Stimulated activated naive CD8-positive, alpha-beta T cell treated with anti-CD3 and anti-CD28 coated beads, Interleukin-15, amount 100 ng/mL, for 72 hours (primary cell): ENCODE results near the gene PRRT1B.
A peak's percentile ranks its signal among the peaks of the same experiment; 100 is the strongest.

Source experiments
- ATAC-seq: fragments of 150-1000 bp; cut with Tn5 transposase; 2 replicates; pipeline ENCODE4 v1.10.0; 2021; ENCODE audit warnings: mild to moderate bottlenecking, moderate library complexity
- DNase-seq, 2 donors: peaks; one replicate each; pipeline ENCODE4 v3.0.0; 2021 to 2022
- H3K27ac Mint-ChIP-seq, 2 donors: one replicate each; pipeline ENCODE4 v1.8.0; 2022; ENCODE audit warnings: mild to moderate bottlenecking in 2 of 2, mixed read lengths in 2 of 2, moderate library complexity in 2 of 2
- H3K27me3 Mint-ChIP-seq: one replicate; pipeline ENCODE4 v1.8.0; 2022; ENCODE audit warnings: mixed read lengths
- H3K4me1 Mint-ChIP-seq: one replicate; pipeline ENCODE4 v1.8.0; 2022; ENCODE audit warnings: mild to moderate bottlenecking, mixed read lengths
- H3K4me3 Mint-ChIP-seq, 2 donors: one replicate each; pipeline ENCODE4 v1.8.0; 2022; ENCODE audit warnings: mild to moderate bottlenecking in 2 of 2, mixed read lengths in 2 of 2, moderate library complexity in 1 of 2
- H3K9me3 Mint-ChIP-seq, 2 donors: one replicate each; pipeline ENCODE4 v1.8.0; 2022; ENCODE audit warnings: mixed read lengths in 2 of 2

Gene PRRT1B

GRCh38 chr9:131578731-131579504 lies 33.6 kb downstream of the PRRT1B start:
- H3K27ac Mint-ChIP-seq = peak overlapping the region; percentile 93 to 96

GRCh38 chr9:131579789-131580211 lies 34.5 kb downstream of the PRRT1B start:
- peak overlapping the region in 1 of 2 donors; percentile 65 for H3K27ac Mint-ChIP-seq
- H3K4me3 Mint-ChIP-seq = peak overlapping the region in 1 of 2 donors; percentile 77
- ATAC-seq (no peak), DNase-seq (no peak)
- H3K9me3 Mint-ChIP-seq = no peaks in the 10 kb centered on the region
- no peaks in the 10 kb centered on the region for H3K27me3 Mint-ChIP-seq
- peaks cover 55% of the 10 kb centered on the region for H3K4me1 Mint-ChIP-seq

More at GRCh38 chr9:131578731-131579504, 33.6 kb downstream of the PRRT1B start:
- Mint-ChIP-seq H3K27me3 (no peaks in the 10 kb centered on the region), H3K9me3 (no peaks in the 10 kb centered on the region), H3K4me1 (peaks cover 48% of the 10 kb centered on the region), H3K4me3 (peak overlapping the region; percentile 75 to 77)
- ATAC-seq (peak; percentile 90), DNase-seq (peak; percentile 50 to 67)

DNA sequence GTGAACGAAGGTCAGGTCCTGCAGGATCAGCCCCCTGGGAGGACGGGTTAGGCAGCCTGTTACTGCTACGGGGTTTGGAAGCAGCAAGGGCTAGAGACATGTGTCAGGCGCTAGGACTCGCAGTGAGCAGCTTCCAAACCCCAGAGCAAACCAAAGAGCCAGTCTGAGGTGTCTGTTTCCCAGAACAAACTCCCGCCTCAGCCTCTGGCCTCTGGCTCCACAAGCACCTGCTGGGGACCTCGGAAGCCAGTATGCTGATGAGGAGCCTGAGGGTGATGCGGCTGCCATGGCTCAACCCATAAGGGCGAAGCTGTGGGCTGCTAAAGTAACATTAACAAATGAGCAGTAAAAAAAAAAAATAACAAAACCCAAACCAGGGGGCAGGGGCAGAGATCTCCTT lies 35.0 kb downstream of the PRRT1B start:
- Mint-ChIP-seq H3K4me3 (no peak overlapping the region), H3K27me3 (no peaks in the 10 kb centered on the region), H3K4me1 (peaks cover 61% of the 10 kb centered on the region), H3K9me3 (no peaks in the 10 kb centered on the region), H3K27ac (peak overlapping the region in 1 of 2 donors; percentile 65)
- DNase-seq = no peak
- no peak for ATAC-seq

- no peak for DNase-seq
- Mint-ChIP-seq H3K27ac (no peak overlapping the region), H3K4me1 (peaks cover 71% of the 10 kb centered on the region), H3K27me3 (no peaks in the 10 kb centered on the region), H3K4me3 (no peak overlapping the region), H3K9me3 (no peaks in the 10 kb centered on the region)
- no peak for ATAC-seq
Measured at GRCh38 chr9:131582056-131582455, 36.7 kb downstream of the PRRT1B start.

DNA sequence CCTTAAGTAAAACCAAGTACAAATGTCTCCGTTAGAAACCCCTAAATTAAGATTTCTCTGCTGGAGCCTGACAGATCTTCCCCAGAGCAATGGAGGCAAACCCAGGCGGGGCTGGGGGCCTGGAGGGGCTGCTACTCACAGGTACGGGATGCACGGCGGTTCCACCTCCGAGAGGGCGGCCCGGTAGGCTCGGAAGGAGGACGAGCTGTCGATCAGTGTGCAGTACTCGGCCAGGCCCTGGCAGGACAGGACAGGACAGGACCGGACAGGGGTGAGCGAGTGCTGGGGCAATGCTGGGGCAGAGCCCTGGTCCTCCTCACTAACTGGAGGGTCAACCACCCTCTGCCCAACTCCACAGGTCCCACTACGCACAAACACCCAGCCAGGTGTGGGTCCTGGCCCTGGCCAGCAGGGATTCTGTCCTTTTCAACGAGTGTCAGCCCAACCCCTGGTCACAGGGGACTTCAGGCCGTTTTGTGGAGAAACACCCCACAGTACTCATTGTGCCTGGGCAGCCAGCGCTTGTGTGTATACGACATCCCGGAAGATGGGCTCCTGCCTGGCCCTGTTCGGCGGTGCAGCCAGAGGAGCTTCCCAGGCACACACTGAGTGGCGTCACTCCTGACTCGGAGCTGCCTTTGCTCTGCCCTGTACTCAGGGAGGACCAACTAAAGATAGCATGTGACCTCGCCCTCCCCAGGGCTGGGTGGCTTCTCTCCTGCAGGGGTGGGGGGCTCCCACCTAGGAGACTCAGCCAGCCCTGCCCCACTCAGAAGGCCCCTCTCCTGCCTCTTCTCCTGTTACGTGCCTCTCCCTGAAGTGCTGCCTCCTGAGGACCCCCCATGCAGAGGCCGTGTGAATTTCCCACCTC lies 37.4 kb downstream of the PRRT1B start:
- H3K27me3 Mint-ChIP-seq = no peaks in the 10 kb centered on the region
- H3K4me3 Mint-ChIP-seq = no peak overlapping the region
- H3K4me1 Mint-ChIP-seq = peaks cover 71% of the 10 kb centered on the region
- peak overlapping the region in 1 of 2 donors; percentile 89 for H3K27ac Mint-ChIP-seq
- no peak for ATAC-seq
- no peak for DNase-seq
- H3K9me3 Mint-ChIP-seq = no peaks in the 10 kb centered on the region

- peak overlapping the region in 1 of 2 donors; percentile 89 for H3K27ac Mint-ChIP-seq
- H3K9me3 Mint-ChIP-seq = no peaks in the 10 kb centered on the region
- DNase-seq (no peak), ATAC-seq (no peak)
- H3K27me3 Mint-ChIP-seq = no peaks in the 10 kb centered on the region
- peaks cover 68% of the 10 kb centered on the region for H3K4me1 Mint-ChIP-seq
- no peak overlapping the region for H3K4me3 Mint-ChIP-seq
Measured at GRCh38 chr9:131583337-131583645, 38.0 kb downstream of the PRRT1B start.

- ATAC-seq (no peak), DNase-seq (no peak)
- Mint-ChIP-seq H3K9me3 (no peaks in the 10 kb centered on the region), H3K4me3 (no peak overlapping the region), H3K4me1 (peaks cover 61% of the 10 kb centered on the region), H3K27me3 (no peaks in the 10 kb centered on the region), H3K27ac (peak overlapping the region in 1 of 2 donors; percentile 68)
Measured at GRCh38 chr9:131583836-131584555, 38.7 kb downstream of the PRRT1B start.

DNA sequence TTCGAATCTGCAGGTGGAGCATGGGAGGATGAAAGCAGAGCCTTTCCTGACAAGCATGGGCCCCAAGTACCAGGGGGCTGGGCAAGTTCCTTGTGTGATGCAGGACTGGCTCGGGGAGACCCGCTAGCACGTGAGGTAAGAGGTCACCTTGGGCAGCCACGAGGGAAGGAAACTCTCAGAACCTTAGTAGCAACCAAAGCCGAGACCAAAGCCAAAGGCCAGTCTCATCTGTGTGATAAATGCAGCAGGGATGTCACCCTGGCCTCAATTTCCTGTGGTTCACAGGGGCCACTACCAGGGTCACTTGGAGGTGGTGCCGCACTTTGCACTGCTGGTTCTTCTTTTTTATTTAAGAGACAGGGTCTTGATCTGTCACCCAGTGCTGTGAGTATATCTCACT lies 39.5 kb downstream of the PRRT1B start:
- no peak for DNase-seq
- H3K27ac Mint-ChIP-seq = peak overlapping the region; percentile 54 to 92
- H3K27me3 Mint-ChIP-seq = no peaks in the 10 kb centered on the region
- H3K4me1 Mint-ChIP-seq = peaks cover 53% of the 10 kb centered on the region
- peak overlapping the region; percentile 60 to 78 for H3K4me3 Mint-ChIP-seq
- H3K9me3 Mint-ChIP-seq = no peaks in the 10 kb centered on the region
- ATAC-seq = peak; percentile 35

DNA sequence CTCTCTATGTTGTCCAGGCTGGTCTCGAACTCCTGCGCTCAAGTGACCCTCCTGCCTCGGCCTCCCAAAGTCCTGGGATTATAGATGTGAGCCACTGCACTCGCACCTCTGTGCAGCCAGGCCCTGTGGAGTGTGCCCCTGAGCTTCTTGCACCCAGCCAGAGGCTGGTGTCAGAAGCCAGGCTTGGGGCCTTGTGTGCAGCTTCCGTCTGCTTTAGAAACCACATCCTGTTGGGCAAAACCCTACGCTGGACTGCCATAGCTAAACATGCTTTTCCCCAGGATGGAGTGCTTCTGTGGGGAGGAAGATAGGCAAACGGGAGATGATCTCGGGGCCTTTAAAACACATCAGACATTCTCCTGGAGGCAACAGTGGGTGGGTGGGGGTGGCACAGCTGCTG lies 40.1 kb downstream of the PRRT1B start:
- H3K27me3 Mint-ChIP-seq = no peaks in the 10 kb centered on the region
- DNase-seq (peak; percentile 42 to 61), ATAC-seq (peak; percentile 94)
- H3K9me3 Mint-ChIP-seq = no peaks in the 10 kb centered on the region
- peaks cover 53% of the 10 kb centered on the region for H3K4me1 Mint-ChIP-seq
- peak overlapping the region; percentile 92 for H3K27ac Mint-ChIP-seq
- peak overlapping the region; percentile 60 to 78 for H3K4me3 Mint-ChIP-seq

- H3K27me3 Mint-ChIP-seq = no peaks in the 10 kb centered on the region
- peak overlapping the region in 1 of 2 donors; percentile 26 for H3K4me3 Mint-ChIP-seq
- H3K9me3 Mint-ChIP-seq = no peaks in the 10 kb centered on the region
- peaks cover 71% of the 10 kb centered on the region for H3K4me1 Mint-ChIP-seq
- DNase-seq = no peak
- no peak for ATAC-seq
- peak overlapping the region in 1 of 2 donors; percentile 89 for H3K27ac Mint-ChIP-seq
Measured at GRCh38 chr9:131587331-131587730, 42.0 kb downstream of the PRRT1B start.

DNA sequence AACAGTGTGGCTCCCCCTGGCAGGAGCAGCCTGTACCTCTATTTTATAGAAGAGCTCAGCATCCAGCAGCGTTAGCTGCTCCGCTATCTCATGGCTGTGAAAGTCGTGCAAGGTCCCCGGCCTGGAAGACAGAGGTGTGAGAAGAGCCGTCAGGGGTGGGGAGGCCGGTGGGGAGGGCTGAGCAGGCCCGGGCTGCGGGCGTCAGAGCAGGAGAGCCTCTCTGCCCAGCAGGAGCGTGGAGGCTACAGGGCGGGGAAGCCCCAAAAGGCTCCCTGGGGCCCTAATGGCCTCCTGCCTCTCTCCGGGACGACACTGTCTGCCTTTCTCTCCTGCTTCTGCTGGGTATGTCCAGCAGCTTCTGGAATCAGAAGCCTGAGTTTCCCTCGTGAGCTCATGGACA lies 42.6 kb downstream of the PRRT1B start:
- ATAC-seq (no peak), DNase-seq (no peak)
- Mint-ChIP-seq H3K4me3 (no peak overlapping the region), H3K27me3 (no peaks in the 10 kb centered on the region), H3K9me3 (no peaks in the 10 kb centered on the region), H3K27ac (no peak overlapping the region), H3K4me1 (peaks cover 71% of the 10 kb centered on the region)

DNA sequence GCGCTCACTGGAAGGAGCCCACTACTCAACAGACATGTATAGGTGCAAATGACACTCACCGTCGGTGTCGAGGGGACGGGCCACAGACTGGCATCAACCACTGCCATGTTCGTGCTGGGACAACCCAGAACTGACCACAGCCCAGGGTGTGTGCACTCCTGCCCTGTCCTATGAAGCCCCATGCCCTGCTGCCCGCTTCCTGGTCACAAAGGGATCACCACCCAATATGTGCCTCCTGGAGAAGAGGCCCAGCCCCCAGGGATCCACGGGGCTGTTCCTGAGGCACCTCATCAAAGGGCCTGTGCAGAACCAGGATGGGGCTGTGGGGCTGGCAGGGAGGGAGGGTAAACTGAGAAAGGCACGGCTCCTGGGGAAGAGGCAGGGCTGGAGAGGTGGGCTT lies 43.1 kb downstream of the PRRT1B start:
- Mint-ChIP-seq H3K4me3 (no peak overlapping the region), H3K27ac (no peak overlapping the region), H3K9me3 (no peaks in the 10 kb centered on the region), H3K27me3 (no peaks in the 10 kb centered on the region), H3K4me1 (peaks cover 66% of the 10 kb centered on the region)
- DNase-seq (no peak), ATAC-seq (no peak)

DNA sequence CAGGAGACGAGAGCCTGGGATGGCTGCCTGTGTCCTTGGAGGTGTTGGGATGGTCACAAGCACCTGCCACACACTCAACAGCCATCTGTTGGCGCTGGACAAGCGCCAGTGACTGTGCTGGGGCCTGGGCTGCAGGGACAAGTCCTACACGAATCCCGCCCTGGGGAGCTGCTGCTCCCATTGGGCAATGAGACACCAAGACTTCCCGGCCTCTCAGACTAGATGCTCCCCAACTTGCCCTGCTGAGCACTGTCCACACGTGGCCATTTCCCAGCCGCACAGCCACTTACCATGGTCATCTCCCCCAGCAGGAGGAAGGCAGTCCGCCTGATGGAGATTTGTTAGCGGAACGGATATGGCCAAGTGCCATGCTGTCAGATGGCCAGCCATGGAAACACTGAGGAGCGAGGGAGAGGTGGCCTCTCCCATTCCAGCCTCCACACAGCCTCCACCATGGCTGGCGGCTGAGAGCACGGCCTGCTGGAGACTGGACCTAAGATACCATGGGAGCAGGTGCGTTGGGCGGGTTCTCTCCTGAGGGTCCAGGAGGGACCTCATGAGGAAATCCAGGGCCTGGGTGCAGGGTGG lies 43.9 kb downstream of the PRRT1B start:
- DNase-seq = no peak
- Mint-ChIP-seq H3K4me3 (no peak overlapping the region), H3K9me3 (no peaks in the 10 kb centered on the region), H3K27ac (no peak overlapping the region), H3K27me3 (no peaks in the 10 kb centered on the region), H3K4me1 (peaks cover 60% of the 10 kb centered on the region)
- no peak for ATAC-seq

- H3K9me3 Mint-ChIP-seq = no peaks in the 10 kb centered on the region
- peaks cover 52% of the 10 kb centered on the region for H3K4me1 Mint-ChIP-seq
- H3K27me3 Mint-ChIP-seq = no peaks in the 10 kb centered on the region
- no peak for ATAC-seq
- H3K4me3 Mint-ChIP-seq = no peak overlapping the region
- DNase-seq = no peak
- no peak overlapping the region for H3K27ac Mint-ChIP-seq
Measured at GRCh38 chr9:131589993-131590392, 44.7 kb downstream of the PRRT1B start.

DNA sequence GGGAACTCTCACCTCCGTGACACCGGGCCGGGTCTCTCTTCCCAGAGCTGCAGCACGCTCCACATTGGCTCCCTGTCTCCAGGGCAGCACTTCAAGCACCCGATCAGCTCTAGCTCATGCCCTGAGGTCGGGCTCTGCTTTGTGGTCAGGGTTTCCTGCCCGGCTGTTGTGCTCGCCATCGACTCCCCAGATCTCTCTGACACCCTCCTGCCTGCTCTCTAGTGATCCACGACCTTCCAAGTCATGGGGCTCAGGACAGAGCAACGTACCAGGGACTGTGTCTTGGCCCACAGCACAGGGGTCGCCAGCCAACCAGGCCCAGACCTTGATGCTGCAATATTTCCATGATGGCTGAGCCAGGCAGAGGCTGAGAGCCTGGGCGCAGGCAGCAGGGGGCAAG lies 45.1 kb downstream of the PRRT1B start:
- no peaks in the 10 kb centered on the region for H3K27me3 Mint-ChIP-seq
- no peak for DNase-seq
- peak; percentile 14 for ATAC-seq
- no peaks in the 10 kb centered on the region for H3K9me3 Mint-ChIP-seq
- H3K4me3 Mint-ChIP-seq = no peak overlapping the region
- H3K4me1 Mint-ChIP-seq = peaks cover 47% of the 10 kb centered on the region
- H3K27ac Mint-ChIP-seq = no peak overlapping the region
